ENCODE results near the gene IGLL5. TPM values are rescaled to one million over a fixed set of nuclear protein-coding genes. Genes with fewer than 3 reads are reported as not detected.

The IGLL5 gene
- total RNA-seq, 1 donor from 2014 or later = not detected

DNA sequence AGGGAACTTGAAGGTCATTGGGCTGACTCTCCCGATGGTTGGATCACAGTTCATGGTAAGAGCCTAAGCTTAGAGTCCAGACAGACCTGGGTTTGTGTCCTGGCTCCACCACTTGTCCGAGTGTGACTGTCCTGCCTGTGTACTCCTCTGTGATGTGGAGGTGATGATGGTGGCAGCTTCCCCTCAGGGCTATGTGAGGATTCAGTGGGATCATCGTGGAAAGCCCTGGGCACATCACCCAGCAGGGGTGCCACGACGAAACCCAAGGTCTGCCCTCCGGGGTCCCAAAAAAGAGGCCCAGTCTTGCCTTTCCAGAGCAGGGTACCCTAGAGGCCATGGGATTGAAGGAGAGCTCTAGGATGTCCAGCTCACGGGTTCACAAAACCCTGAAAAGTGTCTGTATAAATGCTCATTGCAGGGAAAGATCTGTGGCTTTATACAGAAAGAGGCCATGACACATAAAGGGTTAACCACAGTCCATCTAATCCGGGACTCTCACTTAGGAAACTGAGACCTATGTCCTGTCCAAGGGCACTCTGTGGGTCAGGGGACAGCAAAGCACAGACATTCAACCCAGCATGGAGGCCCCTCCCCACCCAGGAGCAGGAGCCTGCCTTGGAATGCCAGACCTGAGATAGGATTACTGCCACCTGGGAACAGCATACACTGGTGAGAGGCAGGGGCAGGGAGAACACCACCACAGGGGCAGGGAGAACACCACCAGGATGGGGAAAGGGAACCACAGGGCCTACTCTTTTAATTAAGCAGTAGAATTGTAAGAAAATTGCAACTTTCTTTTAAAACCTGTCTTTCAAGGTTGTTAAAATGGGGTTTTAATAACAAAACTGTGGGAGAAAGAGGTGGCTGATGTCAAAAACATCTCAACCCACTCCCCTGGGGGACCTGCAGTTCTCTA lies 51.3 kb downstream of the IGLL5 start:
- no peak for DNase-seq (ENCODE audit: low read depth)

DNA sequence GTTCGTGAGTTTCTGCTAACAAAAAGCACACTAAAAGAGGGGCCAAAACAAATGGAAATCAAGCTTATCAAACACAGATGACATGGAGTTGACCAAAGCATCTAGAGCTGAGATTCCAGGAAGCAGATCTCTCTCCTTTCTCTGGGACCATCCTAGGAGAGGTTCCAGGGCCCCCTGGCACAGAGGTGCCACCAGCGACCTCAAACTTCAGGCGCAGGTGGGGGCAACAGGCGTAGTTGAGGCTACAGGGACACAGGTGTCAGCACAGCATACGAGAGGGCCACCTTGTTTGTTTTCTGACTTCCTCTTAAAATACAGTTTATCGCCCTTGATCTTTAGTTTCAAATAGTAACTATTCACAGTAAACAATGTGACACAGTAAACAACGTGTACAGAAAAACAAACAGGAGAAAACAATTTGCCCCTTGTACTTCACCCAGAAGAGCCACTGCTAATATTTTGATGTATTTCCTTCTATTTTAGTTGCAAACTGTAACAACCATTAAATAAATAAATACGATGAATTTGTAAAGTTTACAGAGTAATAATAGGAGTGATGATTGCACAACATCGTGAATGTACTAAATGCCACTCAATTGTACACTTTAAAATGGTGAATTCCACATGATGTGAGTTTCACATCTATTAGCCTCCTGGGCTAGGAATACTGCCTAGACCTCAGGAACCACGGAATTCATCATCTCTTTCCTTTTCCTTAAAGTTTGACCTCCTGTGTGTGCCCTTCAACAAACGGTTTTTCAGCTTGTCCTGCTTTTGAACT lies 52.2 kb downstream of the IGLL5 start:
- no peak for DNase-seq (ENCODE audit: low read depth)

DNA sequence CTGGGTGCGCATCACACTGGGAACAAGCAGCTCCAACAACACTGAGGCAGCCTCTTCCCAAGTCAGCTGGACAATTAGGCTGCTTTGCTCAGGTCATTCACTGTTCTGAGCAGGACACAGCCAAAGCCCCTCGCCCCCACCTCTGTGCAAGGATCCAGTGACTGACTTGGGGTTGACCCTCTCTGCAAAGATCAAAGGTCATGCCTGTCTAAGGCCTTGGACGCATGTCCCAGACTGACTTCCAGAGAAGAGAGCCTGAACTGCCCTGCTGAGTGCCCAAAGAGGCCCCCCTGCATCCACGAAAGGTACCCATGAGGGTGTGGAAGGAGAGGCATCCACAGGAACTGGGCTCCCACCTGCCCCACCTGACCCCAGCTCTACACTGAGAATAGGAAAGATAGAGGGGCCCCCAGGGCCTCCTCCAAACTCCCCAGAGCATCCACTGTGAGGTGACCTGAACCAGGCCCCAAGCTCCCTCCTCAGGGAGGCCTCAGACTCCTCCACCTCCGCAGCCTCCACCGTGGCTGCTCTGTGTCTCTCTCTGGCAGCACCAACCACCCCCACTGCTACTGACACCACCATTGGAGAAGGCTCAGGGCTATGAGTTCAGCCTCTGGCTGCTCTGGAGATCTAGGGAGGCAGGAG lies 53.5 kb downstream of the IGLL5 start:
- no peak for DNase-seq (ENCODE audit: low read depth)

DNA sequence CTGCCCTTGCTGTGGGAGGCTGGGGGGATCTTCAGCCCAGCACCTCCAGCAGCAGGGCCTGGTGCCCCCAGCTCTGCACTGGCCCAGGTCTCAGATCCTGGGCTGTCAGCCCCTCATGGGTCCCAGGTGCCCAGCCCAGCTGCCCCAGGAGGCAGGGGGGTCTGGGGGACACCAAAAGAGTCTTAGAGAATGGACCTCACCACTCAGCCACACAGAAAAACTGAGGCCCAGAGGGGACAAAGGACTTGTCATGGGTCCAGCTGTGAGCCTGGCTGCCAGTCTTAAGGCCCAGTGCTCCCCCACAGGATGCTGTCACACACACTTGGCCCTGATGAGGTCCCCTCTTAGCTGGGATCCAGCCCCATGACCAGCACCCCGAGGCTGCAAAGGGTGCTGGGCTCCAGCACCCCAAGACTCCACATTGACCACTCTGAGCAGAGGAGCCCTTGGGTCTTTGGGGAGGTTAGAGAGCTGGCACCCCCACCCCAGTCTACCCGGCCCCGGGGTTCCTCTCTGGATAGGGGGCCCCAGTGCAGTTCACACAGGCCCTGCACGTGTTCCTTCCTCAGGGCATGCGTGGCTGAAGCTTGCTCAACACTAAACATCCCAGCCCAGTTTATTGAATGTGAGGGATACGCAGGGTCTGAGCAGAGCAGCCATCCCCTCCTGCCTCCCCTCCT lies 54.4 kb downstream of the IGLL5 start:
- DNase-seq (ENCODE audit: low read depth) = no peak

GRCh38 chr22:22942511-22943329 lies 55.1 kb downstream of the IGLL5 start:
- DNase-seq (ENCODE audit: low read depth) = peak; percentile 25

GRCh38 chr22:22943521-22944267 lies 56.1 kb downstream of the IGLL5 start:
- DNase-seq (ENCODE audit: low read depth) = no peak

- no peak for DNase-seq (ENCODE audit: low read depth)
These were observed 56.8 kb downstream of the IGLL5 start for GRCh38 chr22:22944268-22944985.

GRCh38 chr22:22945195-22945594 lies 57.6 kb downstream of the IGLL5 start:
- no peak for DNase-seq (ENCODE audit: low read depth)

Other genes with a start within 250 kb of the IGLL5 start
- not detected in 2 replicates for gene GGTLC2, start 243.2 kb upstream of the IGLL5 start, total RNA-seq
- 1.4 and 2.0 TPM in 2 replicates for gene GNAZ, start 182.7 kb downstream of the IGLL5 start, total RNA-seq

All from renal cortical epithelial cell (primary cell).